BJ (cell line): ENCODE results near the gene AGTRAP. TPM values are rescaled to one million over a fixed set of nuclear protein-coding genes. Genes with fewer than 3 reads are reported as not detected.

Experiments used
- CTCF ChIA-PET: fragments of 350-600 bp; formaldehyde crosslinking; extraction: SDS; loops from one replicate; lab custom pipeline; 2021; ENCODE audit warnings: antibody characterized with exemption, inconsistent platforms; lab: Yijun Ruan, JAX
- POLR2A ChIA-PET: fragments of 300-600 bp; sonication (Branson Sonifier 250); formaldehyde crosslinking; extraction: SDS; loops from one replicate; lab custom pipeline; 2021; ENCODE audit warnings: antibody characterized with exemption; lab: Charles Lee
- DNase-seq: peaks from one replicate; pipeline ENCODE4 v3.0.0-alpha.2; 2011; ENCODE audit warnings: low read depth
- H3K27me3 ChIP-seq: 2 replicates; pipeline ENCODE4 v1.6.0; 2011; ENCODE audit warnings: low read length; ENCODE audit not compliant: control insufficient read depth, insufficient read depth
- H3K36me3 ChIP-seq: 2 replicates; pipeline ENCODE4 v1.5.1; 2011; ENCODE audit warnings: low read length; ENCODE audit not compliant: control insufficient read depth, insufficient read depth
- H3K4me3 ChIP-seq: 2 replicates; pipeline ENCODE4 v1.5.1; 2011; ENCODE audit warnings: low read depth, mild to moderate bottlenecking, control low read depth, low read length
- CTCF ChIP-seq: IDR thresholded peaks from 2 replicates; pipeline ENCODE4 v1.5.1; 2011; ENCODE audit warnings: low read depth, mild to moderate bottlenecking, control low read depth, inconsistent platforms, low read length, moderate library complexity; ENCODE audit not compliant: insufficient read depth
- polyA plus RNA-seq: library from polyadenylated mRNA; depleted of rRNA; stranded (reverse); fragments of >200 nt; gene quantifications from 2 replicates; pipeline ENCODE4 v1.2.3, GENCODE V29; 2011

The AGTRAP gene
- polyA plus RNA-seq, 1 experiment, result 64.5 TPM

DNA sequence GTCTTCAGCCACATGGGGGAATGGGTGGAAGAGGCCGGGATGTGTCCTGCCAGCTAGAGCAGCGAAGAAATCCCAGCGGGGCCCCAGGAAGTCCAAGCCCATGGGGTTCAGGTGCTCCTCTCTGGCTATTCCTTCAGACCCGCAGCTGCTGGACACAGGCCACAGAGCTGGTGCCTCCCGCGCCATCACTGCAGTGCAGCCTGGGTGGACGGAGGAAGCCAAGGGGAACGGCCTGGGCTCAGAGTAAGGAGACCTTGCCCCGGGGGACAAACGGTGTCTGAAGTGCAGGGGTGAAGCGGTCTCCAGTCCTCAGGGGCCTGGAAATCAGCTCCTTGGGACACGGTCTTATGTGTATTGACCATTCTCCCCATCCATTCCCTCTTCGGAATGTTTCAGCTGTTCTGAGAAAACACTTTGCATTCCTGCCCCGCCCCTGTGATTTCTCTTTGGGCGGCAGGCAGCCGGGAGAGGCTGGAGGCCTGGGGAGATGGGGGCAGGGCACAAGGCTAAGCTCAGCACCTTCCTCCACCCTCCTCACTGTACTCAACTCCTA lies 51.4 kb downstream of the AGTRAP start:
- Histone ChIP-seq H3K27me3 (no peaks in the 10 kb centered on the region), H3K4me3 (no peak overlapping the region), H3K36me3 (peaks cover 7% of the 10 kb centered on the region)
- TF ChIP-seq CTCF, result no peak
- ChIA-PET POLR2A (interaction anchor here (0.6 to 1.0 kb wide), 2 partner anchors 16 to 26 kb away, joined by 4 to 13 read pairs; no protein-coding TSS in a partner anchor), CTCF (interaction anchor here (1.0 to 1.1 kb wide), 3 partner anchors 16 to 123 kb away, joined by 3 read pairs; no protein-coding TSS in a partner anchor)
- DNase-seq, result no peak

GRCh38 chr1:11787804-11788436 lies 52.0 kb downstream of the AGTRAP start:
- ChIA-PET POLR2A (interaction anchor here (1.0 kb wide), 1 partner anchor 16 kb away, joined by 4 read pairs; no protein-coding TSS in a partner anchor), CTCF (interaction anchor here (1.0 to 1.1 kb wide), 3 partner anchors 15 to 123 kb away, joined by 3 read pairs; no protein-coding TSS in a partner anchor)
- TF ChIP-seq CTCF, result no peak
- Histone ChIP-seq H3K27me3 (no peaks in the 10 kb centered on the region), H3K4me3 (no peak overlapping the region), H3K36me3 (peaks cover 7% of the 10 kb centered on the region)
- no peak for DNase-seq

DNA sequence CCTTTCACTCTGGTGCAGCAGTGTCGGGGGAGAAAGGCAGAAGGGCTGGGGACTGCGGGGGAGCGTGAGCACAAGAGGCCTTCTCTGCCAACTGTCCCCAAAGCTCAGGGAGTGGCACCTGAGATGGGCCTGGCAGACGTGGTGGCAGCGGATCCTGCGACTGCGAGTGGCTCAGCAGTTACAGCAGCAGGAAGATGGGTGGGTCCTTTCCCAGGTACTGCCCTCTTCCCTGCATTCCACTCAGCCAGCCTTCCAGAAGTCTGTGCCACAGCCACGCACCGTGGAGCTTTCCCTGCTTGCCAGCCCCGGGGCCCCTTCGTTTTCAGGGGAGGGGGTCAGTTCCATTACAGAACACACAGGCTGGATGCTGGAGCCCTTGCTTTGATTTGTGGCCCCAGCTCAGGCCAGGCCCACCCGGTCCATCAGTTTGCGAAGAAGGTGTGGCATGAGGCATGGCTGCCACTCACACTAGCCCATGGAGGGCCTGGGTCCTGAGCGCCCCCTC lies 52.7 kb downstream of the AGTRAP start:
- Histone ChIP-seq H3K27me3 (no peaks in the 10 kb centered on the region), H3K4me3 (no peak overlapping the region), H3K36me3 (peaks cover 8% of the 10 kb centered on the region)
- CTCF ChIA-PET, result interaction anchor here (1.0 to 1.1 kb wide), 2 partner anchors 16 to 124 kb away, joined by 3 read pairs; no protein-coding TSS in a partner anchor
- POLR2A ChIA-PET, result no interaction called here
- DNase-seq, result no peak
- TF ChIP-seq CTCF, result no peak

- ChIA-PET POLR2A (no interaction called here), CTCF (interaction anchor here (0.5 to 1.1 kb wide), 2 partner anchors 15 to 1839 kb away, joined by 3 read pairs; no protein-coding TSS in a partner anchor)
- no peak for TF ChIP-seq CTCF
- no peak for DNase-seq
- no peaks in the 10 kb centered on the region for H3K27me3 ChIP-seq
- H3K4me3 ChIP-seq, result no peak overlapping the region
- H3K36me3 ChIP-seq, result peaks cover 16% of the 10 kb centered on the region
These were observed 53.5 kb downstream of the AGTRAP start for GRCh38 chr1:11789126-11790067.
